MG63 (cell line): ENCODE results near the gene USP15. TPM values are rescaled to one million over a fixed set of nuclear protein-coding genes. Genes with fewer than 3 reads are reported as not detected.

Experiments used
- DNase-seq: peaks from one replicate; pipeline ENCODE4 v3.0.0-alpha.2; 2020
- H3K27me3 ChIP-seq: fragments of 250-450 bp; sonication (Bioruptor Pico); 2 replicates; pipeline ENCODE4 v1.5.1; 2020; ENCODE audit warnings: mild to moderate bottlenecking, moderate library complexity
- H3K36me3 ChIP-seq: fragments of 250-450 bp; sonication (Bioruptor Pico); 2 replicates; pipeline ENCODE4 v1.5.1; 2020; ENCODE audit warnings: mild to moderate bottlenecking, moderate library complexity
- H3K4me3 ChIP-seq: fragments of 250-450 bp; sonication (Bioruptor Pico); 2 replicates; pipeline ENCODE4 v1.5.1; 2020; ENCODE audit warnings: mild to moderate bottlenecking, moderate library complexity
- H3K9me3 ChIP-seq: fragments of 250-450 bp; sonication (Bioruptor Pico); 2 replicates; pipeline ENCODE4 v1.5.1; 2020; ENCODE audit warnings: mild to moderate bottlenecking, moderate library complexity
- total RNA-seq: library from RNA; depleted of rRNA; stranded (reverse); fragments of >200 nt; shearing (Covaris generic); gene quantifications from 2 replicates; pipeline ENCODE4 v1.2.3, GENCODE V29; 2014; ENCODE audit warnings: low replicate concordance

Gene USP15
- total RNA-seq, 1 experiment from 2014 or later = 9.7 TPM

DNA sequence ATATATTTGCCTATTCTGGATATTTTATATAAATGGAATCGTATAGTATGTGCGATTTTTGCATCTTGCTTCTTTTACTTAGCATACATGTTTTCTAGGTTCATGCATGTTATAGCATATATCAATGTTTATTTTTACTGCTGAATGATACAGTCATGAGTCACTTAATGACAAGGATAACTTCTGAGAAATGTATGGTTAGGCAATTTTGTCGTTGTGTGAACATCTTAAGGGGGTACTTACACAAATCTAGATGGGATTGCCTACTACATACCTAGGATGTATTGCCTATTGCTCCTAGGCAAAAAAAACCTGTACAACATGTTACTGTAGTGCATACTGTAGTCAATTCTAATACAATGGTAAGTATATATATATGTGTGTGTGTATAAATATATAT lies 8.8 kb downstream of the USP15 start:
- no peaks in the 10 kb centered on the region; the same call in 1 of the 2 replicates for H3K36me3 ChIP-seq
- H3K4me3 ChIP-seq = no peak overlapping the region
- no peak for DNase-seq

DNA sequence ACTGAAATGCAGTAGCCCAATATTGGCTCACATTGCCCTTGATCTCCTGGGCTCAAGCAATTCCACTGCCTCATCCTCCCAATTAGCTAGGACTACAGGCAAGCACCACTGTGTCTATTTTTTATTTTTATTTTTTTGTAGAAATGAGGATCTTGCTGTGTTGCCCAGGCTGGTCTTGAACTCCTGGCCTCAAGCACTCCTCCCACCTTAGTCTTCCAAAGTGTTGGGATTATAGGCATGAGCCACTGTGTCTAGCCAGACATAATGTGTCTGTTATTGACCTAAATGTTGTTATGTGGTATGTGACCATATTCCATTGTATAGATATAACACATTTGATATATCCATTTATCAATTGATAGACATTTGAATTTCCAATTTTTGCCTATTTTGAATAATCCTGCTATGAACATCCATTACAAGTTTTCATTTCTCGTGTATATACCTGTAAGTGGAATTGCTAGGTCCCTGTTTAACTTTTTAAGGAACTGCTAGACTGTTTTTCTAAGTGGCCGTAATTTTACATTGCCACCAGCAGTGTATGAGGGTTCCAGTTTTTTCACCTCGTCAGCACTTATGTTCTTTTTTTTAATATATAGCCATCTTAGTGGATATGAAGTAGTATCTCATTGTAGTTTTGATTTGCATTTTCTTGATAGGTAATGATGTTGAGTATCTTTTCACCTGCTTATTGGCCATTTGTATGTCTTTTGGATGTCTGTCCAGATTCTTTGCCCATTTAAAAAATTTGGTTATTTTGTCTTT lies 9.4 kb downstream of the USP15 start:
- Histone ChIP-seq H3K27me3 (no peaks in the 10 kb centered on the region), H3K4me3 (no peak overlapping the region), H3K36me3 (no peaks in the 10 kb centered on the region; the same call in 1 of the 2 replicates), H3K9me3 (no peaks in the 10 kb centered on the region)
- no peak for DNase-seq

More for the DNA sequence above, 8.8 kb downstream of the USP15 start:
- no peaks in the 10 kb centered on the region for H3K9me3 ChIP-seq
- no peaks in the 10 kb centered on the region for H3K27me3 ChIP-seq

- Histone ChIP-seq H3K4me3 (no peak overlapping the region), H3K27me3 (no peaks in the 10 kb centered on the region), H3K9me3 (no peaks in the 10 kb centered on the region), H3K36me3 (no peaks in the 10 kb centered on the region; the same call in 1 of the 2 replicates)
- no peak for DNase-seq
Observed at GRCh38 chr12:62270384-62270783, 10.2 kb downstream of the USP15 start.

- Histone ChIP-seq H3K27me3 (no peaks in the 10 kb centered on the region), H3K4me3 (no peak overlapping the region), H3K36me3 (no peaks in the 10 kb centered on the region; the same call in 1 of the 2 replicates), H3K9me3 (no peaks in the 10 kb centered on the region)
- no peak for DNase-seq
Observed at GRCh38 chr12:62270872-62271271, 10.7 kb downstream of the USP15 start.

GRCh38 chr12:62272936-62273552 lies 12.8 kb downstream of the USP15 start:
- Histone ChIP-seq H3K36me3 (no peaks in the 10 kb centered on the region; the same call in 1 of the 2 replicates), H3K9me3 (no peaks in the 10 kb centered on the region), H3K4me3 (no peak overlapping the region), H3K27me3 (no peaks in the 10 kb centered on the region)
- DNase-seq = no peak

DNA sequence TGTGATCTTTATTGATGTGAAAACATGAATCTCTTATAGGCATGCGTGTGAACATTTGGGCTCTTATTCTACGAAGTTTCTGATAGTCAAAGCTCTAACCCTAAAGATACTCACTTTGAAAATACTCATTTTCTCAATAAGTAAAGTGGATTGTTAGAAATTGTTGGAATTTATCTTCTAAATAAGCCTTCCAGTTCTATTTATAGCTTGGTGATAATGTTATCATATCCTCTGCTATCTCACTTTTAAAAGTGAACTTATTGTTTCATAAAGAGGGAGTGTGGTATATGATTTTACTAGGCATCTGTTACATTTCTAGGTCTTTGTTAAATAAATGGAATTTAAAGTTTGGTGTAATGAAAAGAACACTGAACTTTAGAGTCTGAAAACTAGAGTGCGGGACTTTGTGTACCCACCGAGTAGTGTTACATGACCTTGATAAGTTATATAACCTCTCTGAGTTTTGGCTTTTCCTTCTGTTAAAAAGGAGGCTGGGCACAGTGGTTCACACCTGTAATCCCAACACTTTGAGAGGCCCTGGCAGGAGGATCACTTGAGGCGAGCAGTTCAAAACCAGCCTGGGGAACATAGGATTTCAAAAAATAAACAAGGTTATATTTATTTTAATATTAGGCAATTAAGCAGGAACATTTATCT lies 13.6 kb downstream of the USP15 start:
- no peak for DNase-seq
- Histone ChIP-seq H3K27me3 (no peaks in the 10 kb centered on the region), H3K36me3 (peaks cover 1% of the 10 kb centered on the region; the same call in 1 of the 2 replicates), H3K4me3 (no peak overlapping the region), H3K9me3 (no peaks in the 10 kb centered on the region)

- DNase-seq = no peak
- H3K36me3 ChIP-seq = peaks cover 9% of the 10 kb centered on the region; the same call in 1 of the 2 replicates
- H3K4me3 ChIP-seq = no peak overlapping the region
- no peaks in the 10 kb centered on the region for H3K27me3 ChIP-seq
- H3K9me3 ChIP-seq = no peaks in the 10 kb centered on the region
Observed at GRCh38 chr12:62278022-62278421, 17.8 kb downstream of the USP15 start.

DNA sequence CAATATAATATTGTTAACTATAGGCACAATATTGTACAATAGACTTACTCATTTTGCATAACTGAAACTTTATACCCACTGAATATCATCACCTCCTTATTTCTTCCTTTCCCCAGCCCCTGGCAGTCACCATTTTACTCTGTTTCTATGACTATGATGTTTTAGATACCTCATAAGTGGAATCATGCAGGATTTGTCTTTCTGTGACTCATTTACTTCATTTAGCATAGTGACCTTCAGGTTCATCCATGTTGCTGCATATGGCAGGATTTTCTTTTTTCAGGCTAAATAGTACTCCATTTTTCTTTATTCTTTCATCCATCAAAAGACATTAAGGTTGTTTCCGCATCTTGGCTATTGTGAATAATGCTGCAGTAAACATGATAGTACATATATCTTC lies 18.9 kb downstream of the USP15 start:
- Histone ChIP-seq H3K4me3 (no peak overlapping the region), H3K9me3 (no peaks in the 10 kb centered on the region), H3K36me3 (peaks cover 9% of the 10 kb centered on the region; the same call in 1 of the 2 replicates), H3K27me3 (no peaks in the 10 kb centered on the region)
- DNase-seq = no peak

- no peak for DNase-seq
- Histone ChIP-seq H3K36me3 (peaks cover 9% of the 10 kb centered on the region), H3K4me3 (no peak overlapping the region), H3K27me3 (no peaks in the 10 kb centered on the region), H3K9me3 (no peaks in the 10 kb centered on the region)
Observed at GRCh38 chr12:62279961-62280360, 19.8 kb downstream of the USP15 start.

DNA sequence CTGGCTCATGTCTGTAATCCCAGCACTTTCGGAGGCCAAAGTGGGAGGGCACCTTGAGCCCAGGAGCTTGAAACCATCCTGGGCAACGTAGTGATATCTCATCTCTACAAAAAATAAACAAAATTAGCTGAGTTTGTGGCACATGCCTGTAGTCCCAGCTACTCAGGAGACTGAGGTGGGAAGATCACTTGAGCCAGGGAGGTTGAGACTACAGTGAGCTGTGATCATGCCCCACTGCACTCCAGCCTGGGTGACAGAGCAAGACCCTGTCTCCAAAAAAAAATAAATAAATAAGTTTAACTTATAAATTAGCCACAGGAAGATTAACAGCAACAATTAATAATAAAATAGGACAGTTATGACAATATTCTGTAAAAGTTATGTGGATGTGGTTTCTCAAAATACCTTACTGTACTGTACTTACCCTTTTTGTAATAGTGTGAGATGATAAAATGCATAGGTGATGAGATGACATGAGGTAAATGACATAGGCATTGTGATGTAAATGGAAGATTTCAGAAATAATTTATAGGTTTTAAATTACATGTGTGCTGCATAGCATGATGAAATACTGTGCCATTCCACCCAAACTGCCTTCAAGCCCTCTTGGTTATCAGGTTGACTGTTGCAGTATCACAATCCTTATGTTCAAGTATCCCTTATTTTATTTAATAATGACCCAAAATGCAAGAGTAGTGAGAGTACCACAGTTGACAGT lies 22.0 kb downstream of the USP15 start:
- peaks cover 20% of the 10 kb centered on the region for H3K36me3 ChIP-seq
- no peak for DNase-seq
- no peak overlapping the region for H3K4me3 ChIP-seq
- no peaks in the 10 kb centered on the region for H3K9me3 ChIP-seq
- H3K27me3 ChIP-seq = no peaks in the 10 kb centered on the region

- Histone ChIP-seq H3K27me3 (no peaks in the 10 kb centered on the region), H3K4me3 (no peak overlapping the region), H3K36me3 (peaks cover 11% of the 10 kb centered on the region), H3K9me3 (peaks cover 5% of the 10 kb centered on the region)
- no peak for DNase-seq
Observed at GRCh38 chr12:62284749-62285148, 24.5 kb downstream of the USP15 start.

DNA sequence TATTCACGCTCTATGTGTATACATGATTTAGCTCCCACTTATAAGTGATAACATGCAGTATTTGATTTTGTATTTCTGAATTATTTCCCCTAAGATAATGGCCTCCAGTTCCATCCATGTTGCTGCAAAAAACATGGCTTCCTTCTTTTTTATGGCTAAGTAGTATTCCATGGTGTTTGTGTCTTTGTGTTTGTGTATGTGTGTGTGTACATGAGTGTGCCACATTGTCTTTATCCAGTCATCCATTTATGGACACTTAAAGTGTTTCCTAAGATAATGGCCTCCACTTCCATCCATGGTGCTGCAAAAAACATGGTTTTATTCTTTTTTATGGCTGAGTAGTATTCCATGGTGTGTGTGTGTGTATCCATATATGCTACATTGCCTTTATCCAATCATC lies 25.1 kb downstream of the USP15 start:
- no peaks in the 10 kb centered on the region for H3K27me3 ChIP-seq
- H3K4me3 ChIP-seq = no peak overlapping the region
- DNase-seq = no peak
- peaks cover 13% of the 10 kb centered on the region for H3K36me3 ChIP-seq
- peaks cover 11% of the 10 kb centered on the region for H3K9me3 ChIP-seq

DNA sequence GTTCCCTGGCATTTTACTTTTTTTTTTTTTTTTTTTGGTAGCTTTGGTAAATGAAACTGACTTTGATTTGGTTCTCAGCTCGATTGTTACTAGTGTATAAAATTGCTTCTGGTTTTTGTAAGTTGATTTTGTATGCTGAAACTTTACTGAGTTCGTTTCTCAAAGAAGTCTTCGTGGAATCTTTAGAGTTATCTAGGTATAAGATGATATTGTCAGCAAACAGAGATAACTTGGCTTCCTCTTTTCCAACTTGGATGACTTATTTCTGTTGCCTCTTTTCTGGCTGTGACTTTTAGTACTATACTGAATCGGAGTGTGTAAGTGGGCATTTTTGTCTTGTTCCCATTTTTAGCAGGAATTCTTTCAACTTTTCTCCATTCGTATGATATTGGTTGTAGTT lies 28.1 kb downstream of the USP15 start:
- no peak for DNase-seq
- Histone ChIP-seq H3K27me3 (no peaks in the 10 kb centered on the region), H3K4me3 (no peak overlapping the region), H3K9me3 (peaks cover 24% of the 10 kb centered on the region), H3K36me3 (peaks cover 19% of the 10 kb centered on the region)

- Histone ChIP-seq H3K9me3 (peaks cover 24% of the 10 kb centered on the region), H3K27me3 (no peaks in the 10 kb centered on the region), H3K4me3 (no peak overlapping the region), H3K36me3 (peaks cover 30% of the 10 kb centered on the region)
- no peak for DNase-seq
Observed at GRCh38 chr12:62290846-62291245, 30.6 kb downstream of the USP15 start.

DNA sequence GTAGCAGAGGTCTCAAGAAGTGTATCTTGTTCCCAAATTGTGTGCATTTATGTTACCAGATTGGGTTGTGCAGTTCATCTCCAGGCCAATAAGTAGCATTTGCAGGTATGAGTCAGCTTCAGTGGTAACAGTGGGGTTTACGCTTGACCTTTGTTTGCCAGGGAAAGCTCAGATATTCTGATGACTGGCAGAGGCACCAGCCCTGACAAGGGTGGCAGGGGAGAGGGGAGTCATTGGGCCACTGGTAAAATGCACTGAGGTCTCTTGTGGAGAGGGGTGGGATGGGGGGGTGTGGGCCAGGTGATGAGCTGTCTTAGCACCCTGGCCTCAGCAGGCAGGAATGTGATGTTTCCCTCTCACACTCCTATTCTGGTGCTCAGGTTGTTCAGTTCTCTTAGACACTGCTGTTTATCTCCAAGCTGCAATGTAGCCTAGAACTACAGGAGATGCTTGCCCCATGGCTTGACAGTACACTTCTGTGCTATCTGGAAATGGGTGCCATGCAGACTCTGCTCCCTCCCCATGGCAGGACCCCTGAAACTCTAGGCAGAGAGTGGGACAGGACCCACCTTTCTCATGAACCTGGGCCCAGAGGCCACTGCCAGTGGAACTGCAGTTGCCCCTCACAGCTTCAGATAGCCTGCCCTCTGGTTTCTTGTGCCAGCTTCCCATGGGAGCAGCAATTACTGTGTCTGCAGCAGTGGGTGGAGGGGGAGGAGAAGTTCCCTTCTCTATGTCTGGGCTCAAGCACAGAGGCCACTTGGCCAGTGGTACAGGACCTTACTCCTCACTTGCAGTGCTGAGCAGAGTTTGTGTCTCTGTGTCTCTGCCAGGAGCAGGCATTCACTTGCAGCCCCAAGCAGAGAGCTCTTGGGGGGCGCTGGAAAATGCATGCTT lies 31.9 kb downstream of the USP15 start:
- no peak overlapping the region for H3K4me3 ChIP-seq
- H3K36me3 ChIP-seq = peaks cover 31% of the 10 kb centered on the region
- DNase-seq = peak; percentile 5
- H3K9me3 ChIP-seq = peaks cover 24% of the 10 kb centered on the region
- H3K27me3 ChIP-seq = no peaks in the 10 kb centered on the region

DNA sequence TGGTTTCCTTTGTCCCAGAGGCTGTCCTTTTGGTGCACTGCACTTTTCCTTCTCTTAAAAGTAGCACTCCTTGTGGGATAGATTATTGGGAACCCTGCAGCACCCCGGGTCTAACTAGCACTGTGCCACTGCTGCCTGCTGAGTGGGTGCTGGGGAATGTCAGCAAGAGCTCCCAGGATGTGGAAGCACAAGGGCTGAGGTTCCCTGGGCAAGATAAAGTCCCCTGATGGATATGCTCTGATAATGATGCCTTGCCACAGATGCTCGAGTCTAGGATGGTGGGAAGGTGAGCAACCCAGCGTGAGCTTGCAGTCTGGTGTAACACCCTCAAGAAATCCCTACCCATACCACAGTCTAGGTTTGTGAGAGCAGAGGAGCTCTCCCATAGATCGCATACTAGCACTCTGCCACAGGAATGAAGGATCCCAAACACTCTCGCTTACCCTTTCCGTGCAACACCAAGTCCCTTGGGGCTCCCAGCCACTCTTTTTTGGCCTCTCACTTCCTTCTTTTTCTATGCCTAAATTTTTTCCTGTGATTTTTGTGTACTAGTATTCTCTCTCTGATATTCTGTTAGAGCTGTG lies 32.6 kb downstream of the USP15 start:
- Histone ChIP-seq H3K4me3 (no peak overlapping the region), H3K36me3 (peaks cover 33% of the 10 kb centered on the region), H3K9me3 (peaks cover 24% of the 10 kb centered on the region), H3K27me3 (no peaks in the 10 kb centered on the region)
- no peak for DNase-seq
